KMS-11 (cell line): Measurements from ENCODE around the gene PKD1L1.

Experiments used
- H2AFZ ChIP-seq: fragments of 200-600 bp; sonication (generic); 2 replicates; pipeline ENCODE4 v1.6.1; 2016; ENCODE audit warnings: antibody characterized with exemption, mixed run types, low read depth
- H3K27ac ChIP-seq: fragments of 200-600 bp; sonication (generic); 2 replicates; pipeline ENCODE4 v1.6.1; 2016; ENCODE audit warnings: mild to moderate bottlenecking, mixed run types
- H3K27me3 ChIP-seq: fragments of 200-600 bp; sonication (generic); 2 replicates; pipeline ENCODE4 v1.6.1; 2017; ENCODE audit warnings: mild to moderate bottlenecking, low read depth, mixed run types, moderate library complexity; ENCODE audit not compliant: insufficient read depth
- H3K36me3 ChIP-seq: fragments of 200-600 bp; sonication (generic); 2 replicates; pipeline ENCODE4 v1.6.1; 2017; ENCODE audit warnings: mild to moderate bottlenecking, mixed run types; ENCODE audit not compliant: insufficient read depth
- H3K4me1 ChIP-seq: fragments of 200-600 bp; sonication (generic); 2 replicates; pipeline ENCODE4 v1.6.1; 2016; ENCODE audit warnings: mild to moderate bottlenecking, low read depth, mixed run types; ENCODE audit not compliant: poor library complexity, severe bottlenecking
- H3K4me2 ChIP-seq: fragments of 200-600 bp; sonication (generic); 2 replicates; pipeline ENCODE4 v1.7.0; 2016; ENCODE audit warnings: mild to moderate bottlenecking, mixed run types
- H3K4me3 ChIP-seq: fragments of 200-600 bp; sonication (generic); IDR thresholded peaks from 2 replicates; pipeline ENCODE4 v1.6.1; 2017; ENCODE audit warnings: low read depth, low read length, mixed read lengths; ENCODE audit not compliant: insufficient read depth
- H3K79me2 ChIP-seq: fragments of 200-600 bp; sonication (generic); 2 replicates; pipeline ENCODE4 v1.6.1; 2016; ENCODE audit warnings: low read depth, mixed run types; ENCODE audit not compliant: insufficient read depth
- H3K9ac ChIP-seq: fragments of 200-600 bp; sonication (generic); 2 replicates; pipeline ENCODE4 v1.6.1; 2016; ENCODE audit warnings: mild to moderate bottlenecking, mixed run types
- H4K20me1 ChIP-seq: fragments of 200-600 bp; sonication (generic); 2 replicates; pipeline ENCODE4 v1.6.1; 2016; ENCODE audit warnings: mild to moderate bottlenecking, mixed run types; ENCODE audit not compliant: insufficient read depth
- TF ChIP-seq, protein P1 (sequence below): fragments of 200-600 bp; sonication (generic); conservative IDR thresholded peaks from 2 replicates; pipeline ENCODE4 v1.6.1; 2017; ENCODE audit warnings: low read depth, mild to moderate bottlenecking, antibody characterized with exemption, low read length, moderate library complexity, mixed read lengths

PKD1L1 gene

DNA sequence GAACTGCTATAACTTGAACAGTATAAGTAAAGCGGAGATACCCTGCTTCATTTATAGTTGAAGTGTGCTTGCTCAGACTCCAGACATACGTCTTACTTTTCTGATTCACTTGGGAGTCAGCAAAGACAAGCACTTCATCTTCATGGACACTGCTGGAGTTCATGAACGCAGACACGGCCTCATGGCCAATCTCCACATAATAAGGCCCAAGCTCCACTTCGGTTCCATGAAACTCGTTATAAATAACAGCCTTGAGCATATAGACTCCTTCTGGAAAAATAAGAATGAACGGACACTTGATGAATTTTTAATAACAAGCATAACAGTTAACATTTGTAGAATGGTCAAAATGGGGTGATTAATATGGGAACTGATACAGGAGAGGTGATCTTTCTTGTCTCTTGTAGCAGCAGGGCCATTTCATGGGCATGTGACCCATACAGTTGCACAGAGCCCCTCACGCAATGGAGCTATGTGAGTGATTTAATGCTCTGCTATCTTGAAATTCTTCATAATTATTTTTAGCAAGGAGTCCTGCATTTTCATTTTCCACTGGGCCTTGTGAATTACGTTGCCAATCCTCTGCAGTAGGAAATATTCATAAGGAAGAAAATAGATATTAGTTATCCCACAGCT, 40.2 kb downstream of the PKD1L1 start:
- H3K9ac ChIP-seq, result no peak overlapping the region
- H2AFZ ChIP-seq, result no peak overlapping the region
- no peak overlapping the region for H3K27ac ChIP-seq
- no peak overlapping the region for H3K4me3 ChIP-seq
- no peaks in the 10 kb centered on the region for H3K79me2 ChIP-seq
- H3K36me3 ChIP-seq, result no peaks in the 10 kb centered on the region
- H4K20me1 ChIP-seq, result no peaks in the 10 kb centered on the region
- no peaks in the 10 kb centered on the region for H3K27me3 ChIP-seq
- TF ChIP-seq, protein P1, sequence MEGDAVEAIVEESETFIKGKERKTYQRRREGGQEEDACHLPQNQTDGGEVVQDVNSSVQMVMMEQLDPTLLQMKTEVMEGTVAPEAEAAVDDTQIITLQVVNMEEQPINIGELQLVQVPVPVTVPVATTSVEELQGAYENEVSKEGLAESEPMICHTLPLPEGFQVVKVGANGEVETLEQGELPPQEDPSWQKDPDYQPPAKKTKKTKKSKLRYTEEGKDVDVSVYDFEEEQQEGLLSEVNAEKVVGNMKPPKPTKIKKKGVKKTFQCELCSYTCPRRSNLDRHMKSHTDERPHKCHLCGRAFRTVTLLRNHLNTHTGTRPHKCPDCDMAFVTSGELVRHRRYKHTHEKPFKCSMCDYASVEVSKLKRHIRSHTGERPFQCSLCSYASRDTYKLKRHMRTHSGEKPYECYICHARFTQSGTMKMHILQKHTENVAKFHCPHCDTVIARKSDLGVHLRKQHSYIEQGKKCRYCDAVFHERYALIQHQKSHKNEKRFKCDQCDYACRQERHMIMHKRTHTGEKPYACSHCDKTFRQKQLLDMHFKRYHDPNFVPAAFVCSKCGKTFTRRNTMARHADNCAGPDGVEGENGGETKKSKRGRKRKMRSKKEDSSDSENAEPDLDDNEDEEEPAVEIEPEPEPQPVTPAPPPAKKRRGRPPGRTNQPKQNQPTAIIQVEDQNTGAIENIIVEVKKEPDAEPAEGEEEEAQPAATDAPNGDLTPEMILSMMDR, result no peak
- no peaks in the 10 kb centered on the region for H3K4me1 ChIP-seq
- H3K4me2 ChIP-seq, result no peak overlapping the region

DNA sequence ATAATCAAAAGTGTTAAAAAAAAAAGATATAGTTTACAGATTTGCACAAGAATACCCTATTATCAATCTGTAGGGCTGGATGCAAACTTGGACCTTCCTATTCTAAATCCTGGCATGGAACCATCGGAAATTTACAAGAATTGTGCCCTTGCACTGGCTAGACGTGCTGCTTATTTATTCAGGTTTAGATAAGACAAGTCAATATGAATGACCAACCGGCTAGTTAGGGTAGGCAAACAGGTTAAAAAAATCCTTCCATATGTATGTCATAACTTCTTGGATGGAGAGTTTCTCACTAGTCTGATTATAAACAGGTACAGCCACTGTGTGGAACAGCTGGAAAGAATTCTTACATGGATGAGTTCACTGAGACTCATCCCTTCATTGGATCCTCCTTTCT, 41.4 kb downstream of the PKD1L1 start:
- Histone ChIP-seq H3K27ac (no peak overlapping the region), H3K27me3 (no peaks in the 10 kb centered on the region), H3K4me3 (no peak overlapping the region), H3K36me3 (no peaks in the 10 kb centered on the region), H2AFZ (no peak overlapping the region), H4K20me1 (no peaks in the 10 kb centered on the region), H3K79me2 (no peaks in the 10 kb centered on the region), H3K4me2 (no peak overlapping the region), H3K9ac (no peak overlapping the region), H3K4me1 (no peaks in the 10 kb centered on the region)
- TF ChIP-seq, protein P1, result no peak

DNA sequence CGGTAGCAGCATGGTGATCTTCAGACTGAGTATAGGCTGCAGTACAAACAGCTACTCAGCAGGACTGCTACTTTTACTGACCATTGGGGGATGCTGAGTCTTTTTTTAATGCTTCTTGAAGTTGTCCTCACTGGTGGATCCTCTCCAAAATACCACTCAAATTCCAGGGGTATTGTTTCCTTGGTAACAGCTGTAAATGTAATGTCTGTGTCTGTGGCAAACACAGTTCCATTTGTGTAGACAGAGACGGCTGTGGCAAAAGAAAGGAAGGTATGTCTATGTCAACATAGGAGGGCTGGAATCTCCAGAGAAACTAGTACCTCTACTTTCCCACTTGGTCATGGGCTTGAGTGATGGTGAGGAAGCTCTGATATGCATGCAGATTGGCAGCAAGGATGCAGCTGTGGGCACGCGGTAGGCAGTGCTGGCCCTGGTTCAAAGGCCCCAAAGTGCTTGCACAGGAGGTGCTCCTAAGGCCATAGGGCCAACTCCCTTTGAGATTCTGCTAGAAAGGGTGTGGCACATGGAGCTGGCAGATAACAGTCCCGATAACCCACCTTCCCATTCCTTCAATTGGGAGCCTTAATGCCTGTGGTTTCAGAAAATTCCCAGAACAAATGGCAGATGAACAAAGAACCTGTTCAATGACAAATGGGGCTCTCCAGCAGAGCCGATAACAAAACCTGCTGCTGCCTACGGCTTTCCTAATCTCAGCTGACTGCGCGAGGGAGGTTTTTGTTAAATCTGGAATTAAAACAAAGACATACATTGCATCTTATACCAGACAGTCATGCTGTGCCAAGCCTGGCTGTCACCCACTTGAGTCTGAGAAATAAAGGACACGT, 43.0 kb downstream of the PKD1L1 start:
- Histone ChIP-seq H3K79me2 (no peaks in the 10 kb centered on the region), H3K4me2 (no peak overlapping the region), H3K9ac (no peak overlapping the region), H3K27ac (no peak overlapping the region), H4K20me1 (no peaks in the 10 kb centered on the region), H3K4me3 (no peak overlapping the region), H3K27me3 (no peaks in the 10 kb centered on the region), H3K36me3 (no peaks in the 10 kb centered on the region), H3K4me1 (no peaks in the 10 kb centered on the region), H2AFZ (no peak overlapping the region)
- TF ChIP-seq, protein P1, result no peak

DNA sequence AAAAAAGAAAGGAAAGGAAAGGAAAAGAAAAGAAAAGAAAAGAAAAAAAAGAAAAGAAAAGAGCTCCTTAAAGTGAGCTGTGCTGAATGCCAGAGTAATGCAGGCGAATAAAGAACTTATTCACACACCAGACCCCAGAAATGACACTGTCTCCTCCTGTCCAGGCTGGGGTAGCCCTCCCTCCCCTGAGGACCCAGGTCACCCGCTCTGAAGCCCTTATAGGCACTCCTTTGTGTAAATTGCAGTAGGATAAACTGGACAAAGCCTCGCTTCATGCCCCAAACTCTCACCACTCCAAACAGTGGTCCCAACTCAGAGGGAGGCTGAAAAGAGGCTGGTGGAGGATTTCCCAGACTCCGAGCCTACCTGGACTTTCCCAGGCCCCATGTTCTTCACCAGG, 46.3 kb downstream of the PKD1L1 start:
- no peak overlapping the region for H3K4me2 ChIP-seq

More for the DNA sequence above, 46.3 kb downstream of the PKD1L1 start:
- H3K27ac ChIP-seq, result no peak overlapping the region
- no peak overlapping the region for H3K4me3 ChIP-seq
- no peaks in the 10 kb centered on the region for H3K4me1 ChIP-seq
- H4K20me1 ChIP-seq, result no peaks in the 10 kb centered on the region
- H2AFZ ChIP-seq, result no peak overlapping the region
- TF ChIP-seq, protein P1, result no peak
- no peaks in the 10 kb centered on the region for H3K27me3 ChIP-seq
- H3K9ac ChIP-seq, result no peak overlapping the region
- H3K36me3 ChIP-seq, result no peaks in the 10 kb centered on the region
- H3K79me2 ChIP-seq, result no peaks in the 10 kb centered on the region
